SK-N-SH (cell line): ENCODE data around the gene CRMP1.

Experiments
- EP300 ChIP-seq, 2 experiments: IDR thresholded peaks; 2 replicates each; pipeline versions ENCODE4 v1.4.0 to v1.6.1; 2012; ENCODE audit warnings: borderline replicate concordance in 1 of 2, low read depth in 1 of 2, low read length in 1 of 2
- EZH2phosphoT487 ChIP-seq: fragments of 200-600 bp; sonication (generic); IDR thresholded peaks from 2 replicates; pipeline ENCODE4 v1.6.1; 2017; ENCODE audit warnings: low read depth, mixed run types, mild to moderate bottlenecking, antibody characterized with exemption, moderate library complexity, borderline replicate concordance
- MEF2A ChIP-seq: IDR thresholded peaks from 2 replicates; pipeline ENCODE4 v1.4.0; 2012; ENCODE audit warnings: low read depth, borderline replicate concordance
- POLR2AphosphoS5 ChIP-seq: IDR thresholded peaks from 2 replicates; pipeline ENCODE4 v1.6.1; 2012; ENCODE audit warnings: low read depth, low read length
- SIN3A ChIP-seq: IDR thresholded peaks from 2 replicates; pipeline ENCODE4 v1.6.1; 2012; ENCODE audit warnings: low read depth, mild to moderate bottlenecking, low read length, moderate library complexity, borderline replicate concordance
- TF ChIP-seq, protein P1 (sequence below): fragments of 150-350 bp; IDR thresholded peaks from 2 replicates; pipeline ENCODE4 v1.6.1; 2017; ENCODE audit warnings: antibody characterized with exemption, low read length, low read depth, borderline replicate concordance
- TF ChIP-seq, protein P2 (sequence below): fragments of 200-600 bp; sonication (generic); IDR thresholded peaks from 2 replicates; pipeline ENCODE4 v1.6.1; 2017; ENCODE audit warnings: antibody characterized with exemption, mild to moderate bottlenecking, moderate library complexity

DNA sequence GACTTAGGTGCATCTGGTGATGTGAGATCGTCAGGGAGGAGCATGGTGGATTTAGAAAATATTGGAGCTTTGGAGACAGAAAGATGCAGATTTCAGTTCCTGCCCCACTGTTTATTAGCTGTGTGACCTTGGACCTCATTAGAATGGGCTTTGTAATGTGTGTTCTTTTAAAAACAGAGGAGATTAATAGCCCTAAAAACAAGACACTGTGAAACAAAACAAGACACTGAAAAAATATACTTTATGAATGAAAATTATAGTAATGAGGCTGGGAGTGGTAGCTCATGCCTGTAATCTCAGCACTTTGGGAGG lies 102.4 kb downstream of the CRMP1 start:
- TF ChIP-seq EP300 (IDR thresholded peaks at IDR 0.05; ENCODE audit: borderline replicate concordance in 1 of 2, low read depth in 1 of 2, low read length in 1 of 2) (no peak), EZH2phosphoT487 (no peak), POLR2AphosphoS5 (no peak), MEF2A (no peak), SIN3A (no peak)
- TF ChIP-seq, protein P1, sequence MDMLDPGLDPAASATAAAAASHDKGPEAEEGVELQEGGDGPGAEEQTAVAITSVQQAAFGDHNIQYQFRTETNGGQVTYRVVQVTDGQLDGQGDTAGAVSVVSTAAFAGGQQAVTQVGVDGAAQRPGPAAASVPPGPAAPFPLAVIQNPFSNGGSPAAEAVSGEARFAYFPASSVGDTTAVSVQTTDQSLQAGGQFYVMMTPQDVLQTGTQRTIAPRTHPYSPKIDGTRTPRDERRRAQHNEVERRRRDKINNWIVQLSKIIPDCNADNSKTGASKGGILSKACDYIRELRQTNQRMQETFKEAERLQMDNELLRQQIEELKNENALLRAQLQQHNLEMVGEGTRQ, result no peak
- TF ChIP-seq, protein P2, sequence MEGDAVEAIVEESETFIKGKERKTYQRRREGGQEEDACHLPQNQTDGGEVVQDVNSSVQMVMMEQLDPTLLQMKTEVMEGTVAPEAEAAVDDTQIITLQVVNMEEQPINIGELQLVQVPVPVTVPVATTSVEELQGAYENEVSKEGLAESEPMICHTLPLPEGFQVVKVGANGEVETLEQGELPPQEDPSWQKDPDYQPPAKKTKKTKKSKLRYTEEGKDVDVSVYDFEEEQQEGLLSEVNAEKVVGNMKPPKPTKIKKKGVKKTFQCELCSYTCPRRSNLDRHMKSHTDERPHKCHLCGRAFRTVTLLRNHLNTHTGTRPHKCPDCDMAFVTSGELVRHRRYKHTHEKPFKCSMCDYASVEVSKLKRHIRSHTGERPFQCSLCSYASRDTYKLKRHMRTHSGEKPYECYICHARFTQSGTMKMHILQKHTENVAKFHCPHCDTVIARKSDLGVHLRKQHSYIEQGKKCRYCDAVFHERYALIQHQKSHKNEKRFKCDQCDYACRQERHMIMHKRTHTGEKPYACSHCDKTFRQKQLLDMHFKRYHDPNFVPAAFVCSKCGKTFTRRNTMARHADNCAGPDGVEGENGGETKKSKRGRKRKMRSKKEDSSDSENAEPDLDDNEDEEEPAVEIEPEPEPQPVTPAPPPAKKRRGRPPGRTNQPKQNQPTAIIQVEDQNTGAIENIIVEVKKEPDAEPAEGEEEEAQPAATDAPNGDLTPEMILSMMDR, result no peak
